Measurements from ENCODE around the gene BOD1L1.

GRCh38 chr4:13524504-13525243 is 102.9 kb downstream of the BOD1L1 start:
- TF ChIP-seq CTCF (IDR thresholded peaks at IDR 0.05; ENCODE audit: low read length) = no peak
- no peak for TF ChIP-seq EZH2 (IDR thresholded peaks at IDR 0.05; ENCODE audit: borderline replicate concordance, low read length)
